Activated naive CD8-positive, alpha-beta T cell treated with anti-CD3 and anti-CD28 coated beads for 36 hours (primary cell): Measurements from ENCODE around the gene TMEM225B. TPM values are rescaled to one million over a fixed set of nuclear protein-coding genes. Genes with fewer than 3 reads are reported as not detected.
A peak's percentile ranks its signal among the peaks of the same experiment; 100 is the strongest.
"Not testable (repeated sequence)": the region's sequence is repeated elsewhere in the genome, so short reads cannot be mapped to it uniquely, and the experiment has no call there.

Experiments used
- DNase-seq: peaks from one replicate; pipeline ENCODE4 v3.0.0; 2021
- H3K27ac Mint-ChIP-seq: one replicate; pipeline ENCODE4 v1.8.0; 2022; ENCODE audit warnings: mild to moderate bottlenecking, moderate library complexity, mixed read lengths
- H3K27me3 Mint-ChIP-seq: one replicate; pipeline ENCODE4 v1.8.0; 2022; ENCODE audit warnings: mild to moderate bottlenecking, mixed read lengths
- H3K36me3 Mint-ChIP-seq: one replicate; pipeline ENCODE4 v1.8.0; 2021; ENCODE audit warnings: mild to moderate bottlenecking, mixed read lengths
- H3K4me1 Mint-ChIP-seq: one replicate; pipeline ENCODE4 v1.8.0; 2021; ENCODE audit warnings: mixed read lengths
- H3K4me3 Mint-ChIP-seq: one replicate; pipeline ENCODE4 v1.8.0; 2022; ENCODE audit warnings: mild to moderate bottlenecking, moderate library complexity, mixed read lengths
- H3K9me3 Mint-ChIP-seq: one replicate; pipeline ENCODE4 v1.8.0; 2022; ENCODE audit warnings: mixed read lengths
- total RNA-seq, 2 experiments: library from RNA; stranded (reverse); gene quantifications; one replicate each; pipeline ENCODE4 v1.2.3, GENCODE V29; 2021

Gene TMEM225B
- total RNA-seq, 2 experiments from 2014 or later: 0.42 to 0.70 TPM

DNA sequence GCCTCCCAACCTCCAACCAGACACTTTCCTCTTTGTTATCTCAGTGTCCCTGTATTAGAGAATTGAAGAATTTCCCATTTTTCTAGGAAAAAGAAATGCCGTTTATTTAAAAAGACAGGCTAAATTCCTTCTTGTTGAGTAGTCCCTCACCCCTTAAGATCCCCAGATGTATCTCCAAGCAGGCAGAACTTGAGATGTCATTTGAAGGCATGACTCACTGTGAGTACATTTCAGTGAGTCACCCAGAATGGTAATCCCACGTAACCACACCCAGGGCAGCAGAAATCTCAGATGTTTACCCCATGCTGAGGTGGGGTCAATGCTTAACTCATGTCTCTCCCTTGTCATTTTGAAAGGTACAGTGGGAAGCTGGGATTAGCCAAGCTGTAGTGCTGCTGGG is 35.2 kb upstream of the TMEM225B start:
- Mint-ChIP-seq H3K27me3 (no peaks in the 10 kb centered on the region), H3K27ac (peak overlapping the region; percentile 86), H3K4me1 (peaks cover 46% of the 10 kb centered on the region), H3K9me3 (no peaks in the 10 kb centered on the region), H3K36me3 (peaks cover 46% of the 10 kb centered on the region), H3K4me3 (no peak overlapping the region)
- DNase-seq: peak; percentile 48

DNA sequence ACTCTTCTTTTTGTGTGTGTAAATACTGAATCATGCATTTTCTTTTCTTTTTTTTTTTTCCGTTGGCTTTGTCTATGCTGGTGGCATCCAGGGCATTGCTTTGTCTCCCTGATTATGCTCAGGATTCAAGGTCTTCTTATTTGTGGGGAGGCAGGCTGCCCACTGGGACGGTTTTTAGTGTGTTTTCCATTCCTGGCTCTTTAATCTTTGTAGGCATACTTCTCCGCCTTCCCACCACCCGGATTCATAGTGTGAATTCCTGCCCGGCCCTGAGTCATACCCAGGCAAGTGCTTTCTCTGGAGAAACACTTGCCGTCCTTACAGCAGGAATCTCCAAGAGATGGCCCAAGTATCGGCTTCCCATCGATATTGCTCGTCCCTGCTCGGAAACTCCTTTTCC is 34.4 kb upstream of the TMEM225B start:
- peaks cover 43% of the 10 kb centered on the region for H3K36me3 Mint-ChIP-seq

DNA sequence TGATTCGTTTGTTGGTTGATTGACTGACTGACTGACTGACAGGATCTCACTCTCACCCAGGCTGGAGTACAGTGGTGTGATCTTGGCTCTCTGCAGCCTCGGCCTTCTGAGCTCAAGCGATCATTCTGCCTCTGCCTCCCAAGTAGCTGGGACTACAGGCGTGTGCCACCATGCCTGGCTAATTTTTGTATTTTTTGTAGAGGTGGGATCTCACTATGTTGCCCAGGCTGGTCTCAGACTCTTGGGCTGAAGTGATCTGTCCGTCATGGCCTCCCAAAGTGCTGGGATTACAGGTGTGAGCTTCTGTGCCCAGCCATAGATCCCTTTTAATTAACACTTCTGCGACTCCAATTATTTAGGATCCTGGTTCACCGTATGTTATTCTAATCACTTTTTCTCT is 29.3 kb upstream of the TMEM225B start:
- H3K27ac Mint-ChIP-seq, H3K27me3 Mint-ChIP-seq, H3K9me3 Mint-ChIP-seq, DNase-seq, H3K4me3 Mint-ChIP-seq: not testable (repeated sequence)
- H3K4me1 Mint-ChIP-seq: peaks cover 11% of the 10 kb centered on the region
- H3K36me3 Mint-ChIP-seq: peaks cover 43% of the 10 kb centered on the region

More for the DNA sequence above, 34.4 kb upstream of the TMEM225B start:
- Mint-ChIP-seq H3K4me1 (peaks cover 46% of the 10 kb centered on the region), H3K4me3 (no peak overlapping the region), H3K27me3 (no peaks in the 10 kb centered on the region), H3K27ac (peak overlapping the region; percentile 73), H3K9me3 (no peaks in the 10 kb centered on the region)
- DNase-seq: no peak

GRCh38 chr7:99571768-99572167 is 26.3 kb upstream of the TMEM225B start:
- no peaks in the 10 kb centered on the region for H3K4me1 Mint-ChIP-seq
- no peak overlapping the region for H3K27ac Mint-ChIP-seq
- H3K27me3 Mint-ChIP-seq: no peaks in the 10 kb centered on the region
- no peak overlapping the region for H3K4me3 Mint-ChIP-seq
- H3K9me3 Mint-ChIP-seq: no peaks in the 10 kb centered on the region
- no peak for DNase-seq
- peaks cover 28% of the 10 kb centered on the region for H3K36me3 Mint-ChIP-seq

GRCh38 chr7:99573257-99573656 is 24.8 kb upstream of the TMEM225B start:
- Mint-ChIP-seq H3K36me3 (peaks cover 28% of the 10 kb centered on the region), H3K9me3 (no peaks in the 10 kb centered on the region), H3K27ac (no peak overlapping the region), H3K4me1 (no peaks in the 10 kb centered on the region), H3K27me3 (no peaks in the 10 kb centered on the region), H3K4me3 (no peak overlapping the region)
- no peak for DNase-seq

DNA sequence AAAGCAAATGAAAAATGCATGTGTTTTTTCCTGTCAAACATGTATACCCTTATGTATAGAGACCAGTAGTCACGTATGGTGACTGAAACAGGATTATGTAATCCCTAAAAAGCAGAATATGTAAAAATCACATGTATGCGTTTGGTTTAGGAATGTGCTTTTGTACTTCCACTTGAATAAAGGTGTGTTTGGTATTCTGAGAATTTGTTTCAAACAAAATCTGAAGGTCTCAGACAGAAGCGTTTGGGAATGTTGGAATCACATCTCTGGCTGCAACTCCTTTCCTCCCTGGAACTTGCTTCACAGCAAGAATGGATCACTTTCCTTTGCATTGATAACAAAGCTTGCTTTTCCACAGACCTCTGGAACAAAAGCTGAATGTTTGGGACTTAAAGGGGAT is 21.8 kb upstream of the TMEM225B start:
- Mint-ChIP-seq H3K27ac (no peak overlapping the region), H3K4me3 (no peak overlapping the region), H3K27me3 (no peaks in the 10 kb centered on the region), H3K9me3 (no peaks in the 10 kb centered on the region), H3K4me1 (peaks cover 13% of the 10 kb centered on the region), H3K36me3 (peaks cover 26% of the 10 kb centered on the region)
- no peak for DNase-seq

DNA sequence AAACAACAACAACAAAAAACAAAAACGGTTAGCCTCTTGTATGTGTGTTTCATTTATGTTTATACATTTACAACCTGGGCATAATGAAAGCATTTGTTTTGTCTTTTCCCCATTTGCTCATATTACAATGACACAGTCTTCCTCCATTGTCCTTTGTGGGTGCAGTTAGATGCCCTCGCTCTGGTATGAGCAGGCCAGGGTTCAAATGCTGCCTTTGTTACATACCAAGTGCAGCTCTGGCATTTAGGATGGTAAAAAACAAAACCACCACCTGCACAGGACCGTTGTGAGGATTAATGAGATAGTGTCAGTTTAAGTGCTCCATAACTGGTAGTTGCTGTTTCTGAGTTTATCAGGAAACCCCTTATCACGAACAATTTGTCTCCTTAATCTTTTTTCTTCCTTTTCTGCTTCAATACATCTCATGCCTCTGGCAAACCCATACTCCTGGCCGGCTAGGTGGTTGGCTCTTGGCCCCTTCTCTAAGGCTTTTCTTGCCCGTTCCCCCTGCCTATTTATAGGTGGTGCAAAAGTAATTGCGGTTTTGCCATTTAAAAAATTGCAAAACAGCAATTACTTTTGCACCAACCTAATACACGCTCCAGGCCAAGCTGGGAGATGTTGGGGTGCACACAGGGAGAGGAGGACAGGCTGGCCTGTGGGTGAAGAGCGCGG is 18.6 kb upstream of the TMEM225B start:
- Mint-ChIP-seq H3K36me3 (peaks cover 2% of the 10 kb centered on the region), H3K4me3 (peak overlapping the region; percentile 83), H3K27ac (peak overlapping the region; percentile 85), H3K4me1 (peaks cover 13% of the 10 kb centered on the region), H3K27me3 (no peaks in the 10 kb centered on the region), H3K9me3 (no peaks in the 10 kb centered on the region)
- no peak for DNase-seq

DNA sequence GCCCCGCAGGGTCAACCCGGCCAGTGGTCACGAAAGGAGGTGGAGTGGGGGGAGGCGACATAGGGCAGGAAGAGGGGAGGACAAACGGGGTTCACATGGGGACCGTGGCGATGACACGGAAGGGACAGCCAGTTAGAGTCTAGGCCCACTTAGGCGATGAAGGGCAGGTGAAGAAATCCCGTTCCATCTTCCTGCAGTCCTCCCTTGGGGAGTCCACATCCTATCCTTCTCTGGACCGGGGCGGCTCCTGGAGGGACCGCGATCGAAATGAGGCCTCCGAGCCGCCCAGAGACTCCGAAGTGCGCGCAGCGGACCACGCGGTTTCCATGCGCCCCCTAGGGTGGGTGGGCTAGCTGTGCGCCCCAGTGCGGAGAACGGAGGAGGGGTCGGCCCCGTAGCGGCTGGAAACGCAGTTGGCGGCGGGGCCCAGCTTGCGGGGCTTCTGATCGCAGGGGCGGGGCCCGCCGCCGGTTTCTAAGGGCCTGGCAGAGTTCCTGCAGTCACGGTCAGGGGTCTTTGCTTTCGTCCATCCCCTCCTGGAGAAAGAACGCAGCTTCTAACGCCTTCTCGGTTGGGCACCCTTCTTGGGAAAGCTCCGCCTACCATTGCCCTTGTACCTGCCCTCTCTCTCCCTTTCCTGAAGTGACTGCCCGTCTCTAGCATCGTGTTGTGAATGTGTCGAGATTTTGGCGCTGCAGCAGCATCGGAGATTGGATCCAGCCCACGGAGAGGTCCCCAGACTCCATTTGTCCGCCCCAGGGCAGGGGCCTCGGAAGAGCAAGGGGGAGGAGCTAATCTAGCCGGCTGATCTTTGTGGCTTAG is 17.9 kb upstream of the TMEM225B start:
- H3K27me3 Mint-ChIP-seq: no peaks in the 10 kb centered on the region
- H3K9me3 Mint-ChIP-seq: no peaks in the 10 kb centered on the region
- H3K36me3 Mint-ChIP-seq: peaks cover 2% of the 10 kb centered on the region
- peaks cover 13% of the 10 kb centered on the region for H3K4me1 Mint-ChIP-seq
- H3K4me3 Mint-ChIP-seq: peak overlapping the region; percentile 83
- DNase-seq: peak; percentile 67
- peak overlapping the region; percentile 85 for H3K27ac Mint-ChIP-seq

DNA sequence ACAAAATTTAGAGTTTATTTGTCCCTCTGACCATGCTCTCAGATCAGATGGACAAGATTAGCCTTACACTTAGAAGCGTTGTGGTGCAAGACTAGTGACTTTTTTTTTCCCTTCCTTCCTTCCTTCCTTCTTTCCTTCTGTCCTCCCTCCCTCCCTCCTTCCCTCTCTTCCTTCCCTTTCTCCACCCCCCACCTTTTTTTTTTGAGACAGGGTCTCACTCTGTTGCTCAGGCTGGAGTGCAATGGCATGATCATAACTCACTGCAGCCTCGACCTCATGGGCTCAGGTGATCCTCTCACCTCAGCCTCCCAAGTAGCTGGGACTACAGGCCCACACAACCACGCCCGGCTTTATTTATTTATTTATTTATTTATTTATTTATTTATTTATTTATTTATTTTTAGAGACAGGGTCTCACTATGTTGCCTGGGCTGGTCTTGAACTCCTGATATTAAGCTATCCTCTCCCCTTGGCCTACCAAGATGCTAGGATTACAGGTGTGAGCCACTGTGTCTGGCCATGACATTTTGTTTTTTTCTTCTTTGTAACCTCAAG is 17.2 kb upstream of the TMEM225B start:
- Mint-ChIP-seq H3K27ac (peak overlapping the region; percentile 85), H3K4me1 (peaks cover 13% of the 10 kb centered on the region), H3K4me3 (peak overlapping the region; percentile 83)
- not testable (repeated sequence) for H3K27me3 Mint-ChIP-seq, DNase-seq, H3K9me3 Mint-ChIP-seq, H3K36me3 Mint-ChIP-seq

GRCh38 chr7:99588868-99589267 is 9.2 kb upstream of the TMEM225B start:
- Mint-ChIP-seq H3K4me3 (no peak overlapping the region), H3K36me3 (no peaks in the 10 kb centered on the region), H3K27ac (no peak overlapping the region), H3K9me3 (no peaks in the 10 kb centered on the region), H3K27me3 (no peaks in the 10 kb centered on the region), H3K4me1 (no peaks in the 10 kb centered on the region)
- DNase-seq: no peak

DNA sequence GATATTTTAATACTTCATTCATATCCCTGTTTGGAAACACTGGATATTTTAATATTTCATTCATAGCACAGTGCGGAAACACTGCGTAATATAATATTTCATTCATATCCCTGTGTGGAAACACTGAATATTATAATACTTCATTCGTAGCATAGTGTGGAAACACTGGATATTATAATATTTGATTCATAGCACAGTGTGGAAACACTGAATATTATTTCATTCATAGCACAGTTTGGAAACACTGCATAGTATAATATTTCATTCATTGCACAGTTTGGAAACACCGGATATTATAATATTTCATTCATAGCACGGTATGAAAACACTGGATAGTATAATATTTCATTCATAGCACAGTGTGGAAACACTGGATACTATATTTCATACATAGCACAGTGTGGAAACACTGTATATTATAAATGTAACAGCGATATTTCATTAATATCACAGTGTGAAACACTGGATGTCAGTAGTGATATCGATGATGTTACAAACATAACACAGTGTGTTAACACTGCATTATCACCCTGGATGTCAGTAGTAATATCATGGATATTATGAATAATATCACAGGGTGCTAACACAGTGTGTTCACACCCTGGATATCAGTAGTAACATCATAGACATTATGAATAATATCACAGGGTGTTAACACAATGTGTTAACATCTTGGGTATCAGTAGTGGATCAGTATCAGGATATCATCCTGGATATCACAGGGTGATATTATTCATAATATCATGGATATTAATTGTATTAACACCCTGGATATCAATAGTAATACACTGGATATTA is 2.9 kb upstream of the TMEM225B start:
- no peaks in the 10 kb centered on the region for H3K27me3 Mint-ChIP-seq
- DNase-seq: no peak
- no peaks in the 10 kb centered on the region for H3K36me3 Mint-ChIP-seq
- H3K4me1 Mint-ChIP-seq: no peaks in the 10 kb centered on the region
- no peaks in the 10 kb centered on the region for H3K9me3 Mint-ChIP-seq
- H3K27ac Mint-ChIP-seq: no peak overlapping the region
- H3K4me3 Mint-ChIP-seq: no peak overlapping the region

GRCh38 chr7:99596408-99596955 is 1.6 kb upstream of the TMEM225B start:
- Mint-ChIP-seq H3K36me3 (no peaks in the 10 kb centered on the region), H3K9me3 (no peaks in the 10 kb centered on the region), H3K4me1 (no peaks in the 10 kb centered on the region), H3K4me3 (no peak overlapping the region), H3K27me3 (no peaks in the 10 kb centered on the region), H3K27ac (no peak overlapping the region)
- no peak for DNase-seq

DNA sequence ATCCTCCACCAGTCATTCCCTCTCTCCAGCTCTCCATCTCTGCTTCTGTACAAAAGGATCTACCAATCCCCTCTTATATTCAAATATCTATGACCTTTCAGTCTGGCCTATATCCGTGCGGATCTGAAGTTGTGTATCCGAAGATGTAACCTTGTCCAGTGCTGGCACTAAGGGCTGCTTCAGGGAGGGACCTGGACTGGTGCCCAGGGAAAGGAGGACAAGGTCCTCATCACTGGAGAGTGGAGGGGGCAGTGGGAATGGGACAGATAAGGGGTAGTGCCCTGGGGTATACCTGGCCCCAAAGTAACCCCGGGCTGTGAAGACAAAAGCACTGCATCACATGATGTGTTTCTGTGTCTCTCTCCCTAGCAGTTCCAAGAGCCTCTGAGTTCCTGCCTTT is 1.8 kb downstream of the TMEM225B start:
- Mint-ChIP-seq H3K27me3 (no peaks in the 10 kb centered on the region), H3K36me3 (no peaks in the 10 kb centered on the region), H3K27ac (no peak overlapping the region), H3K9me3 (no peaks in the 10 kb centered on the region), H3K4me3 (no peak overlapping the region), H3K4me1 (peaks cover 6% of the 10 kb centered on the region)
- no peak for DNase-seq

DNA sequence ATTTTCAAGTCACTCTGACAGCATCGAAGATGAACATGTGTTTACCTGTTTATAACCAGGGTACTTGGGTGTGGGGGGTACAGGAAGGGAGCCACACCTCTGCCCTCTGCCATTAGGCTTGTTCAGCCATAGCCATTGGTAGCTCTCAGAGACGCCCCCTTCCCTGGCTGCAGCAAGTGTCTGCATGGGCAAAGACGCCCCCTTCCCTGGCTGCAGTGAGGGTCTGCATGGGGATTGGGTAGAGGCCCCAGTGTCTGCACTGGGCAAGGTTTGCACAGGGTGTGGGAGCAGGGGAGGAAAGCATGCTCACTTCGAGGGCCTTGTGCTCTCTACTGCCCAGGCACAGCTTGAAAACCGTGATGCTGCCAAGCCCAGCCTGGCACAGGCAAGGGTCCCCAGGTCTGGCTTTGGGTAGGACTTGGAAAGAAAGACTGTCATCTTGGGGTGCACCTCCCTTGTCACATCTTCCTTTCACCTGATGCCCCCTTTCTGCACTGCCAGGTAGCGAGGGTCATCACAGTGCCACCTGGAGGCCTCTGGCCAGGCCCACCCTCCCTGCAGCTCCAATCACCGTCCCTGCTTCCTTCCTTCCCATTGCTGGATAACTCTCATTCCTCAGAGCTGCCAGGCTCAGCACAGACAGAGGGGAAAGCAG is 3.7 kb downstream of the TMEM225B start:
- DNase-seq: no peak
- Mint-ChIP-seq H3K9me3 (no peaks in the 10 kb centered on the region), H3K27ac (no peak overlapping the region), H3K27me3 (no peaks in the 10 kb centered on the region), H3K4me3 (no peak overlapping the region), H3K4me1 (peaks cover 6% of the 10 kb centered on the region), H3K36me3 (no peaks in the 10 kb centered on the region)
